SU-DHL-6 (cell line): ENCODE measurements around the gene RNF111.

Experiments used
- EZH2phosphoT487 ChIP-seq: fragments of 200-600 bp; sonication (generic), shearing (Covaris generic); conservative IDR thresholded peaks from 2 replicates; pipeline ENCODE4 v1.6.1; 2018; ENCODE audit warnings: mild to moderate bottlenecking, antibody characterized with exemption, low read length, moderate library complexity, mixed read lengths
- TF ChIP-seq, protein P1 (sequence below): fragments of 200-600 bp; sonication (generic); IDR thresholded peaks from one replicate; pipeline ENCODE4 v1.5.1; 2017; ENCODE audit warnings: antibody characterized with exemption, mild to moderate bottlenecking, low read length, moderate library complexity; ENCODE audit not compliant: insufficient read depth, poor library complexity, severe bottlenecking

DNA sequence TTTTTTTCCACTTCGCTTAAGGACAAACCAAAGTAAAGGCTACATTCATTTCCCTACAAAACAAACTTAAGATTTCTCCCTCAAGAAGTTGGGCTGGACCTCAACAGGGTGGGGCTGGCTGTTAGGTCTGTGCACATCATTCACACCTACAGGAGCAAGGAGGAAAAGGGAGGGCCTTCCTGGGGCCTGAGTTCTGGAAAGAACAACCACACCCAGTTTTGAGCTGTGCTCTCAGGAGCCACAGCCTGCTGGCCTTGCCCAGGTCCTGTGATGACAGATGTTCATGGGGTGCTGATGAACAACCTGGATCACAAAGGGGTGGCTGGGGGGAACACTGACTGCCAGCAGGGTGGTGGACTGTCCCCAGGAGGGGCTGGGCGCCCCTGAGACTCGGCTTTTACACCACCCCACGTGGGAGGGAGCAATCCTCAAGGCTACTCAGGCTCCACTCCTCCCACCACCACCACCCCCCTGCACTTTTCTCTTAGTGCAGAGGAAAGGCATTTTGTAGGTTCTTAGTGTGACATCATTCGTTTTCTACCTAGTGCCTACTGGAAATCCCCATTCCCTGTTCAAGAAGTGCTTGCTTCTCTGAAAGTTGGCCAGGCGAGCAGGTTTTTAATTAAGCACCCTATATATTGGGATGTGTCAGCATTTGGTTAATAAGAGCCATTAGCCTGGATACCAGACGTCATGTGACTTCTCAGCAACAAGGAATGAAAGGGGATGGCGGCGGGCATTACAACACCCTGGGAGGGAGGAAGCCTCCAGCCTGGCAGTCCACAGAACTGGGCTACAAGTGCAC lies 153.2 kb downstream of the RNF111 start:
- TF ChIP-seq, protein P1, sequence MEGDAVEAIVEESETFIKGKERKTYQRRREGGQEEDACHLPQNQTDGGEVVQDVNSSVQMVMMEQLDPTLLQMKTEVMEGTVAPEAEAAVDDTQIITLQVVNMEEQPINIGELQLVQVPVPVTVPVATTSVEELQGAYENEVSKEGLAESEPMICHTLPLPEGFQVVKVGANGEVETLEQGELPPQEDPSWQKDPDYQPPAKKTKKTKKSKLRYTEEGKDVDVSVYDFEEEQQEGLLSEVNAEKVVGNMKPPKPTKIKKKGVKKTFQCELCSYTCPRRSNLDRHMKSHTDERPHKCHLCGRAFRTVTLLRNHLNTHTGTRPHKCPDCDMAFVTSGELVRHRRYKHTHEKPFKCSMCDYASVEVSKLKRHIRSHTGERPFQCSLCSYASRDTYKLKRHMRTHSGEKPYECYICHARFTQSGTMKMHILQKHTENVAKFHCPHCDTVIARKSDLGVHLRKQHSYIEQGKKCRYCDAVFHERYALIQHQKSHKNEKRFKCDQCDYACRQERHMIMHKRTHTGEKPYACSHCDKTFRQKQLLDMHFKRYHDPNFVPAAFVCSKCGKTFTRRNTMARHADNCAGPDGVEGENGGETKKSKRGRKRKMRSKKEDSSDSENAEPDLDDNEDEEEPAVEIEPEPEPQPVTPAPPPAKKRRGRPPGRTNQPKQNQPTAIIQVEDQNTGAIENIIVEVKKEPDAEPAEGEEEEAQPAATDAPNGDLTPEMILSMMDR, result no peak
- TF ChIP-seq EZH2phosphoT487, result no peak
